H9 (cell line): ENCODE measurements around the gene C17orf75. TPM values are rescaled to one million over a fixed set of nuclear protein-coding genes. Genes with fewer than 3 reads are reported as not detected.
A peak's percentile ranks its signal among the peaks of the same experiment; 100 is the strongest.

Source experiments
- DNase-seq: peaks from one replicate; pipeline ENCODE4 v3.0.0-alpha.2; 2017
- H2AFZ ChIP-seq: one replicate; pipeline ENCODE4 v1.6.1; 2013; ENCODE audit warnings: mild to moderate bottlenecking, low read length, control low read depth, moderate library complexity
- H2AK5ac ChIP-seq: 2 replicates; pipeline ENCODE4 v1.6.1; 2013; ENCODE audit warnings: low read length, control low read depth, mixed read lengths; ENCODE audit not compliant: insufficient read length
- H2BK120ac ChIP-seq: one replicate; pipeline ENCODE4 v1.6.1; 2013; ENCODE audit warnings: low read depth, mild to moderate bottlenecking, low read length, control low read depth, inconsistent platforms; ENCODE audit not compliant: poor library complexity, severe bottlenecking
- H2BK12ac ChIP-seq: 2 replicates; pipeline ENCODE4 v1.6.1; 2013; ENCODE audit warnings: low read length, control low read depth, mixed read lengths, low read depth; ENCODE audit not compliant: insufficient read length
- H2BK15ac ChIP-seq: 2 replicates; pipeline ENCODE4 v1.6.1; 2013; ENCODE audit warnings: low read depth, low read length, control low read depth
- H2BK20ac ChIP-seq: one replicate; pipeline ENCODE4 v1.6.1; 2013; ENCODE audit warnings: low read depth, mild to moderate bottlenecking, low read length, control low read depth, inconsistent platforms; ENCODE audit not compliant: poor library complexity, severe bottlenecking
- H2BK5ac ChIP-seq: 2 replicates; pipeline ENCODE4 v1.6.1; 2013; ENCODE audit warnings: low read length, control low read depth, mixed read lengths; ENCODE audit not compliant: insufficient read length
- H3K14ac ChIP-seq: 2 replicates; pipeline ENCODE4 v1.6.1; 2013; ENCODE audit warnings: low read length, control low read depth; ENCODE audit not compliant: insufficient read depth
- H3K18ac ChIP-seq: 2 replicates; pipeline ENCODE4 v1.6.1; 2013; ENCODE audit warnings: low read depth, mild to moderate bottlenecking, mixed read lengths, low read length, control low read depth; ENCODE audit not compliant: insufficient read length
- H3K23ac ChIP-seq: 2 replicates; pipeline ENCODE4 v1.6.1; 2013; ENCODE audit warnings: low read length, control low read depth, mixed read lengths, low read depth; ENCODE audit not compliant: insufficient read length
- H3K23me2 ChIP-seq: 2 replicates; pipeline ENCODE4 v1.6.1; 2013; ENCODE audit warnings: low read depth, mild to moderate bottlenecking, mixed read lengths, low read length, control low read depth; ENCODE audit not compliant: insufficient read length, poor library complexity, severe bottlenecking
- H3K27ac ChIP-seq: 2 replicates; pipeline ENCODE4 v1.5.1; 2013; ENCODE audit warnings: low read length, control low read depth, mixed read lengths, low read depth; ENCODE audit not compliant: insufficient read length
- H3K27me3 ChIP-seq: 2 replicates; pipeline ENCODE4 v1.6.1; 2013; ENCODE audit warnings: low read length, control low read depth, inconsistent platforms; ENCODE audit not compliant: insufficient read depth
- H3K4ac ChIP-seq: 2 replicates; pipeline ENCODE4 v1.6.1; 2013; ENCODE audit warnings: low read depth, mild to moderate bottlenecking, control low read depth, inconsistent platforms, low read length, moderate library complexity
- H3K4me1 ChIP-seq: 2 replicates; pipeline ENCODE4 v1.6.1; 2013; ENCODE audit warnings: low read length, control low read depth, inconsistent platforms; ENCODE audit not compliant: insufficient read depth
- H3K4me2 ChIP-seq: 2 replicates; pipeline ENCODE4 v1.6.1; 2013; ENCODE audit warnings: low read length, control low read depth, mixed read lengths; ENCODE audit not compliant: insufficient read length, insufficient read depth
- H3K56ac ChIP-seq: 2 replicates; pipeline ENCODE4 v1.6.1; 2013; ENCODE audit warnings: low read depth, mild to moderate bottlenecking, mixed read lengths, low read length, control low read depth; ENCODE audit not compliant: insufficient read length
- H3K79me1 ChIP-seq: 2 replicates; pipeline ENCODE4 v1.6.1; 2013; ENCODE audit warnings: low read depth, mild to moderate bottlenecking, moderate library complexity, low read length, control low read depth, inconsistent platforms; ENCODE audit not compliant: insufficient read depth, poor library complexity, severe bottlenecking
- H3K79me2 ChIP-seq: 2 replicates; pipeline ENCODE4 v1.6.1; 2013; ENCODE audit warnings: low read length, control low read depth, inconsistent platforms; ENCODE audit not compliant: insufficient read depth
- H3K9ac ChIP-seq: 2 replicates; pipeline ENCODE4 v1.6.1; 2013; ENCODE audit warnings: low read length, control low read depth, mixed read lengths; ENCODE audit not compliant: insufficient read length; ENCODE audit errors: extremely low read depth
- H3K9me3 ChIP-seq: one replicate; pipeline ENCODE4 v1.6.1; 2013; ENCODE audit warnings: low read depth, low read length, inconsistent platforms; ENCODE audit not compliant: control insufficient read depth
- H3T11ph ChIP-seq: one replicate; pipeline ENCODE4 v1.6.1; 2013; ENCODE audit warnings: mild to moderate bottlenecking, low read length, control low read depth, inconsistent platforms
- H4K20me1 ChIP-seq: one replicate; pipeline ENCODE4 v1.6.1; 2013; ENCODE audit not compliant: control insufficient read depth, insufficient read length, insufficient read depth
- H4K5ac ChIP-seq: 2 replicates; pipeline ENCODE4 v1.6.1; 2013; ENCODE audit warnings: low read depth, mild to moderate bottlenecking, mixed read lengths, low read length, control low read depth; ENCODE audit not compliant: insufficient read length
- H4K8ac ChIP-seq: replicated peaks from 2 replicates; pipeline ENCODE4 v1.6.1; 2013; ENCODE audit warnings: low read length, control low read depth, mixed read lengths, low read depth; ENCODE audit not compliant: insufficient read length
- H4K91ac ChIP-seq: 2 replicates; pipeline ENCODE4 v1.6.1; 2013; ENCODE audit warnings: low read depth, mild to moderate bottlenecking, moderate library complexity, mixed read lengths, low read length, control low read depth; ENCODE audit not compliant: insufficient read length
- H3K27ac Mint-ChIP-seq, 3 experiments: 2 replicates in 2 of 3; 3 replicates in 1 of 3; pipeline ENCODE4 v1.8.0; 2020 to 2021; ENCODE audit warnings: mixed read lengths in 3 of 3, mild to moderate bottlenecking in 1 of 3, moderate library complexity in 1 of 3
- H3K27me3 Mint-ChIP-seq: 2 replicates; pipeline ENCODE4 v1.8.0; 2021; ENCODE audit warnings: low read depth, mild to moderate bottlenecking, moderate library complexity, mixed read lengths
- H3K36me3 Mint-ChIP-seq, 3 experiments: 2 replicates in 2 of 3; 3 replicates in 1 of 3; pipeline ENCODE4 v1.8.0; 2020 to 2021; ENCODE audit warnings: low read depth in 3 of 3, mixed read lengths in 3 of 3; ENCODE audit not compliant: insufficient read depth in 1 of 3
- H3K4me1 Mint-ChIP-seq, 2 experiments: 2 replicates each; pipeline ENCODE4 v1.8.0; 2020; ENCODE audit warnings: mixed read lengths in 2 of 2
- H3K4me3 Mint-ChIP-seq, 2 experiments: 2 replicates in 1 of 2; 3 replicates in 1 of 2; pipeline ENCODE4 v1.8.0; 2020 to 2021; ENCODE audit warnings: mild to moderate bottlenecking in 2 of 2, mixed read lengths in 2 of 2, moderate library complexity in 1 of 2
- H3K9me3 Mint-ChIP-seq, 2 experiments: 2 replicates in 1 of 2; 3 replicates in 1 of 2; pipeline ENCODE4 v1.8.0; 2020; ENCODE audit warnings: mild to moderate bottlenecking in 2 of 2, mixed read lengths in 2 of 2, moderate library complexity in 1 of 2
- CTCF ChIP-seq: fragments of 200-600 bp; sonication (generic); conservative IDR thresholded peaks from 3 replicates; pipeline ENCODE4 v1.8.0; 2021; ENCODE audit warnings: antibody characterized with exemption, mild to moderate bottlenecking
- WGBS: extraction: QIAGEN DNeasy Blood & Tissue Kit; methylation state at CpG from one replicate; pipeline ENCODE4 v1.1.7; 2013; ENCODE audit warnings: missing lambda C conversion rate, low lambda C conversion rate, mixed read lengths; ENCODE audit not compliant: insufficient read length; ENCODE audit errors: extremely low coverage; 5-methylcytosine and 5-hydroxymethylcytosine counted together
- total RNA-seq: library from RNA; stranded (reverse); gene quantifications from 2 replicates; pipeline ENCODE4 v1.2.1, GENCODE V29; 2021

C17orf75 gene
- total RNA-seq, 1 experiment from 2014 or later: 40.4 TPM

- Histone ChIP-seq H4K8ac (no peak overlapping the region), H3K9ac (no peak overlapping the region), H4K20me1 (no peaks in the 10 kb centered on the region), H2BK5ac (no peak overlapping the region), H3K79me1 (no peaks in the 10 kb centered on the region), H2BK20ac (no peak overlapping the region), H2BK12ac (no peak overlapping the region), H2BK15ac (no peak overlapping the region), H3K14ac (no peak overlapping the region), H3K4me1 (peaks cover 29% of the 10 kb centered on the region; the same call in 1 of the 2 replicates), H3K9me3 (no peaks in the 10 kb centered on the region), H4K5ac (no peak overlapping the region), H2BK120ac (no peak overlapping the region), H3K4me2 (no peak overlapping the region), H3K56ac (no peak overlapping the region), H2AK5ac (no peak overlapping the region), H2AFZ (no peak overlapping the region), H3K27me3 (no peaks in the 10 kb centered on the region), H3K18ac (peak overlapping the region; percentile 15), H3T11ph (no peak overlapping the region), H3K4ac (no peak overlapping the region), H3K23ac (no peak overlapping the region), H3K79me2 (no peaks in the 10 kb centered on the region), H3K23me2 (no peaks in the 10 kb centered on the region), H3K27ac (no peak overlapping the region), H4K91ac (no peak overlapping the region)
- DNase-seq: no peak
- peak overlapping the region; percentile 79 to 98 (median 97); a peak in 5 of 7 replicates for H3K27ac Mint-ChIP-seq
- peaks cover 3% of the 10 kb centered on the region; the same call in 1 of the 2 replicates for H3K27me3 Mint-ChIP-seq
- no CpG with 5 or more reads among the region's 9 CpGs for WGBS
- H3K4me1 Mint-ChIP-seq: peaks cover 45 to 47% of the 10 kb centered on the region in 2 experiments
- peaks cover 5 to 27% (median 8%) of the 10 kb centered on the region in 3 experiments; a peak in 5 of 7 replicates for H3K36me3 Mint-ChIP-seq
- no peaks in the 10 kb centered on the region for H3K9me3 Mint-ChIP-seq
- TF ChIP-seq CTCF: no peak
- H3K4me3 Mint-ChIP-seq: peak overlapping the region in 1 of 2 experiments; percentile 11; a peak in 1 of 5 replicates
These were observed 36.9 kb downstream of the C17orf75 start for GRCh38 chr17:32305049-32305448.
